Measurements from ENCODE around the gene ITGAE. TPM values are rescaled to one million over a fixed set of nuclear protein-coding genes. Genes with fewer than 3 reads are reported as not detected.

ITGAE gene
- total and polyA plus RNA-seq, 8 donors: 21.0 to 46.1 (median 41.0) TPM

DNA sequence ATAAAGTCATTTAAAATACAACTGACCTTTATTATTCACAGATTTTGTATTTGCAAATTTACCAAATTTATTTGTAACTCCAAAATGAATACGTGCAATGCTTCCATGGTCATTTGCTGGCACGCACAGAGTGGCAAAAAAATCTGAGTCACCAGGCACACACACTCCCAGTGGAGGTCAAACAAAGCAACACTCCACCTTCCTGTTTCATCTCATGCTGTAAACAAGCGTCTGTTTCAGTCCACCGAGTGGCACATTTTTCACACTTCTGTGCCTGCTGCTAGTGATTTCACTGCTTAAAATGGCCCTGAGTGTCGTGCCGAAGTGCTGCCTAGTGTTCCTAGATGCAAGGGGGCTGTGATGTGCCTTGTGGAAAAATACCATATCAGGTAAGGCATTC is 17.8 kb upstream of the ITGAE start:
- H3K4me3 ChIP-seq: no peak overlapping the region
- no peak overlapping the region for H3K27ac ChIP-seq
- DNase-seq (no peak), ATAC-seq (no peak)
- H3K36me3 ChIP-seq: peaks cover 0 to 100% of the 10 kb centered on the region in 2 donors
- no peaks in the 10 kb centered on the region for H3K27me3 ChIP-seq
- TF ChIP-seq, protein P1, sequence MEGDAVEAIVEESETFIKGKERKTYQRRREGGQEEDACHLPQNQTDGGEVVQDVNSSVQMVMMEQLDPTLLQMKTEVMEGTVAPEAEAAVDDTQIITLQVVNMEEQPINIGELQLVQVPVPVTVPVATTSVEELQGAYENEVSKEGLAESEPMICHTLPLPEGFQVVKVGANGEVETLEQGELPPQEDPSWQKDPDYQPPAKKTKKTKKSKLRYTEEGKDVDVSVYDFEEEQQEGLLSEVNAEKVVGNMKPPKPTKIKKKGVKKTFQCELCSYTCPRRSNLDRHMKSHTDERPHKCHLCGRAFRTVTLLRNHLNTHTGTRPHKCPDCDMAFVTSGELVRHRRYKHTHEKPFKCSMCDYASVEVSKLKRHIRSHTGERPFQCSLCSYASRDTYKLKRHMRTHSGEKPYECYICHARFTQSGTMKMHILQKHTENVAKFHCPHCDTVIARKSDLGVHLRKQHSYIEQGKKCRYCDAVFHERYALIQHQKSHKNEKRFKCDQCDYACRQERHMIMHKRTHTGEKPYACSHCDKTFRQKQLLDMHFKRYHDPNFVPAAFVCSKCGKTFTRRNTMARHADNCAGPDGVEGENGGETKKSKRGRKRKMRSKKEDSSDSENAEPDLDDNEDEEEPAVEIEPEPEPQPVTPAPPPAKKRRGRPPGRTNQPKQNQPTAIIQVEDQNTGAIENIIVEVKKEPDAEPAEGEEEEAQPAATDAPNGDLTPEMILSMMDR (IDR thresholded peaks at IDR 0.05): no peak
- H3K9me3 ChIP-seq: no peaks in the 10 kb centered on the region
- intact Hi-C loops (cut with DNase I): no loop called here
- no peaks in the 10 kb centered on the region for H3K4me1 ChIP-seq

DNA sequence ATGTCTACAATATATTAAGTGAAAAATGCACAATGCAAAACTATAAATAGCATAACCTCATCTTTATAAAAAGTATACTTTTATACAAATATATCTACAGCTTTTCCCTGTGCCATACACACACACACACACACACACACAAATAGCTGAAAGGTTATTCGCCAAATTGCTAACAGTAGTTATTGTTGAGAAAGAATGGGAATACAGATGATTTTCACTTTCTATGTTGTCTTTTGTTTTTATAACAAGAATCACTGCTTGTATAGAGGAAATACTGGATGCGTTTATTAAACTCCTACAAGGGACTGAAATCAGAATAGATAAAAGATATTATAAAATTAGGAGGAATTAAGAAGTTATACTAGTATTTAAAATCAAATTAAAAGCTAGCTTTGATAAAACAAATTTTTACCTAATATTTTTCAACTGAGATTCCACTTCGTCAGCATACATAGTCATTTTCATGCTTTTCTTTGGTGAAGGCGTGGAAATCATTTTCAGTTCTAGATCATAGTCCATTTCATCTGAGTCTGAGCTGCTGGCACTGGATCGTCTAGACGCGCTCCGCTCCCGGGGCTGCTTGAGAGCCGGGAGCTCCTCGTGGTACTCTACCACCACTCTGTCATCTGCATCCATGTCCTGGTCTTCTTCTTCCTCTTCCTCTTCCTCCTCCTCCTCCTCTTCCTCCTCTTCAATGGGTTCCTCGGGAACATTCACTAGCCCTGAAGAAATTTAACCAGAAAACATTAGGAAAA is 17.0 kb upstream of the ITGAE start:
- ATAC-seq (no peak), DNase-seq (no peak)
- Histone ChIP-seq H3K36me3 (peaks cover 0 to 100% of the 10 kb centered on the region in 2 donors), H3K27me3 (no peaks in the 10 kb centered on the region), H3K27ac (no peak overlapping the region), H3K9me3 (no peaks in the 10 kb centered on the region), H3K4me3 (no peak overlapping the region), H3K4me1 (no peaks in the 10 kb centered on the region)
- intact Hi-C loops (cut with DNase I): no loop called here
- TF ChIP-seq, protein P1 (IDR thresholded peaks at IDR 0.05): no peak

DNA sequence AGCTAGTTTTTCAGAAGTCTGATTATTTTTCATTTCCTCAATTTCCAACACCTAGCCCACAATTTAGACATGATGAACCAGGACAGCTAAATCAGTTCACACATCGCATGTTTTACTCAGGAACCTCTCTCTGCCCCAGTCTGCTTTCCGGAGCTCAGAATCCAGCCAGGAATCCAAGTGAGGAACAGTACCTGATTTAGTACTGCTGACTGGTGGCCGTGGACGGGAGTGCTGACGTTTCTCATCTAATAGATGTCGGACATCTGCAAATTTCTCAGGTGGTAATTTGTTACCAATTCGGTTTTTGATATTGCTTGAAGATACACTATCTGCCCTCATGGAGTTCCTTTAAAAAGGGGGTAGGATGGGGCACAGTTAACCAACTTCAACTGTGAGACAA is 14.9 kb upstream of the ITGAE start:
- peaks cover 0 to 100% of the 10 kb centered on the region in 2 donors for H3K36me3 ChIP-seq
- H3K4me3 ChIP-seq: no peak overlapping the region
- H3K4me1 ChIP-seq: no peaks in the 10 kb centered on the region

DNA sequence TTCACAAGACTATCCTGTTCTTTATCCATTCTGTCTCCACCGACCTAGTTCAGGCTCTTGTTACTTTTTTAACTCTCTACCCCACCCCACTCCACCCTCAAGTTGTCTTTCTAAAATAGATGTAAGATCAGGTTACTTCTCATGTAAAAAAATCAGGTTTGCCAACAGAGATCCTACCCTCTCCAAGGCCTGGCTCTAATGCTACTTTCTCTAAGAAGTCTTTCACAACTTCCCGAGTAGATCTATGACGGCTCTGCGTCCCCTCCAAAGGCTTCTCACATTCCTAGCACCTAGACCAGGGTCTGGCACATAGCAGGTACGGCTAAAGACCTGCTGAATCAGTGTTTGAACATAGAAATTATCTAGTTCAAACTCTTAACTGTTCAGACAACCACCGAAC is 14.1 kb upstream of the ITGAE start:
- TF ChIP-seq, protein P1 (IDR thresholded peaks at IDR 0.05): no peak
- no peaks in the 10 kb centered on the region for H3K9me3 ChIP-seq
- intact Hi-C loops (cut with DNase I): no loop called here
- H3K4me1 ChIP-seq: no peaks in the 10 kb centered on the region
- ATAC-seq (no peak), DNase-seq (no peak)
- no peaks in the 10 kb centered on the region for H3K27me3 ChIP-seq
- H3K27ac ChIP-seq: no peak overlapping the region
- no peak overlapping the region for H3K4me3 ChIP-seq
- H3K36me3 ChIP-seq: peaks cover 0 to 100% of the 10 kb centered on the region in 2 donors

More for the DNA sequence above, 14.9 kb upstream of the ITGAE start:
- intact Hi-C loops (cut with DNase I): no loop called here
- H3K9me3 ChIP-seq: no peaks in the 10 kb centered on the region
- TF ChIP-seq, protein P1 (IDR thresholded peaks at IDR 0.05): no peak
- no peaks in the 10 kb centered on the region for H3K27me3 ChIP-seq
- DNase-seq (no peak), ATAC-seq (no peak)
- H3K27ac ChIP-seq: no peak overlapping the region

DNA sequence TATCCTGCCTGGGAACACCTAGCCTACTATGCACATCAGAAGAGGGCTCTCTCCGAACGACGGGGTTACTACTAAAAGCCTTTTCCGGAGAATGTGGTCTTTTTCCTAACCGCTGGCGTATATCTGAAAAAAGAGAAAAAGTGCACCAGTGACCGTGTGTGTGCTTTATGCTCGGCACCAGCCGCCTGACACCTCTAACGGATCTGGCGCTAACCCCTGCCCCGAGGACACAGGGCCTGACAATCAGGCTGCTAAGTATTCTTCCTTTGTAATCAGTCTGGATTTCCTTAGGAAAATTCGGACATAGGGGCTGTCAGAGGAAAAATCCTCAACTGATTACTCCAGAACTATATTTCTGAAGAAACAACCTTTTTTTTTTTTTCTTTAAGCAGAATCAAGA is 13.4 kb upstream of the ITGAE start:
- no peak overlapping the region for H3K27ac ChIP-seq
- TF ChIP-seq, protein P1 (IDR thresholded peaks at IDR 0.05): no peak
- no peak overlapping the region for H3K4me3 ChIP-seq
- DNase-seq (no peak), ATAC-seq (no peak)
- no peaks in the 10 kb centered on the region for H3K27me3 ChIP-seq
- no peaks in the 10 kb centered on the region for H3K4me1 ChIP-seq
- H3K9me3 ChIP-seq: no peaks in the 10 kb centered on the region
- peaks cover 0 to 99% of the 10 kb centered on the region in 2 donors for H3K36me3 ChIP-seq
- intact Hi-C loops (cut with DNase I): no loop called here
